ENCODE results near the gene NEK5. TPM values are rescaled to one million over a fixed set of nuclear protein-coding genes. Genes with fewer than 3 reads are reported as not detected.

NEK5 gene
- total RNA-seq, 1 donor from 2014 or later, result not detected

DNA sequence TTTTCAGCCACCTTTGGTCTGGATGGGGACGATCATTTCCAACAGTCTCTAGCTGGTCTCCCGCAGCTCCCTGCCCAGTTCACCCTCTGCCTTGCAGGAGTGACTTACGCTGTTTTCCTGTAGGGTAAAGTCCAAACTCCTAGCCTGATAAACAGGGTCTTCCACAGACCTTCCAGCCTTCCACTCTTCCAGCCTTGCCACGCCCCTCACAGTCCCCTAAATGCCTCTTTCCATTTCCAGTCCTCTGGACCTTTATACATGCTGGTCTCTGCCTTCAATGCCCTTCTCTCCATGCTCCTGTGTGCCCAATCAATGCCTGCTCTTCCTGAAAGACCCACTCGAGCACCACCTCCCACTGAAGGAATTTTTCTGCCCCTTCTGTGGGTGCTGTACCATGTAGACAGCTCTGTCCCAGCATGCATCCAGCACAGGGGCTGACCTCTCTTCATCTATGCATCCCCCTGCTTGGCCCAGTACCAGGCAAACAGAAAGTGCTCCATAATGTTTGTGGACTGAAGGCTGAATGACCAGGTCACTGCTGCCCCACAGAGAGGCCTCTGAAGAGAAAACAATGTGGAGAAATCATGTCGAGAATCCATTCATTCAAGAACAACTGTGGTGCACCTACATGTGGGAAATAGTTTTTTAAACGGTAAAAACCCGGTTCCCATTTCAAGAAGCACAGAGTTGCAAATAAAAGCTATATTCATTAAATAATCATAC, 122.2 kb downstream of the NEK5 start:
- intact Hi-C loops (cut with micrococcal nuclease), result loop anchor here (5.0 kb wide), 1 partner anchor 564 kb away; no protein-coding TSS in a partner anchor
- no peak for TF ChIP-seq CTCF (IDR thresholded peaks at IDR 0.05)
- no peak overlapping the region for H3K27ac Mint-ChIP-seq
- H3K4me3 Mint-ChIP-seq, result no peak overlapping the region
- DNase-seq (no peak), ATAC-seq (ENCODE audit: low read depth) (no peak)
- no peaks in the 10 kb centered on the region for H3K9me3 Mint-ChIP-seq
- peaks cover 7% of the 10 kb centered on the region for H3K4me1 Mint-ChIP-seq
- CTCF ChIA-PET, result no interaction called here
- peaks cover 20% of the 10 kb centered on the region for H3K27me3 Mint-ChIP-seq
- POLR2A ChIA-PET, result no interaction called here
- H3K36me3 Mint-ChIP-seq (ENCODE audit: low read depth), result no peaks in the 10 kb centered on the region

- no peak for TF ChIP-seq CTCF (IDR thresholded peaks at IDR 0.05)
- CTCF ChIA-PET, result no interaction called here
- intact Hi-C loops (cut with micrococcal nuclease), result loop anchor here (5.0 kb wide), 1 partner anchor 564 kb away; no protein-coding TSS in a partner anchor
- POLR2A ChIA-PET, result no interaction called here
- peaks cover 17% of the 10 kb centered on the region for H3K27me3 Mint-ChIP-seq
- H3K4me3 Mint-ChIP-seq, result no peak overlapping the region
- no peaks in the 10 kb centered on the region for H3K36me3 Mint-ChIP-seq (ENCODE audit: low read depth)
- DNase-seq (no peak), ATAC-seq (ENCODE audit: low read depth) (no peak)
- peaks cover 4% of the 10 kb centered on the region for H3K4me1 Mint-ChIP-seq
- no peaks in the 10 kb centered on the region for H3K9me3 Mint-ChIP-seq
- H3K27ac Mint-ChIP-seq, result no peak overlapping the region
Measured at GRCh38 chr13:52005841-52006522, 122.9 kb downstream of the NEK5 start.

DNA sequence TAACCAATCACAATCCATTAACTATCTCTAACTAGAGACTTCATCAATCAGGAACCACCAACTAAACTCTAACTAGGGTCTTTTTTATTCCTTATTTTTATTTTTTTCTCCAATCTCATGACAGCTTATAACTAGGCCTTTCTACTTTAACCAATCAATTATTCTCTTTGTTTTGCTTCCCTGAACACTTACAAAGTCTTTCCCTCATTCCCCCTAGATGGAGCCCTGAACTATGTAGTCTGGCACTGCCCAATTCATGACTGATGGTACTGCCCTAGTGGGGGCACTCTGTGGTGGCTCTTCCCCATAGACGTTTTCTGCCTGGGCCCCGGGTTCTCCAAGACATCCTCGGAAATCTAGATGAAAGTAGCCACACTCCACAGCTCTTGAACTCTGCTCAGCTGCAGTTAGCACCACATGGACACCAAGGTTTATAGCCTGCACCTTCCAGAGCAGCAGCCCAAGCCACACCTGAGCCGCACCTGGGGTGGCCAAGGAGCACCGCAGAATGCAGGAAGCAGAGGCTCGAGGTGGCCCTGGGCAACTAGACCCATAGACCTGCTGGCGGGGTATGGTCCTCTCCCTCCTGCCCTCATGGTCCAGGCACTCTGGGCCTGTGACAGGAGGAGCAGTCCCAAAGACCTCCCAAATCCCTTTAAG, 124.2 kb downstream of the NEK5 start:
- Mint-ChIP-seq H3K27ac (no peak overlapping the region), H3K4me3 (no peak overlapping the region), H3K36me3 (ENCODE audit: low read depth) (no peaks in the 10 kb centered on the region), H3K4me1 (no peaks in the 10 kb centered on the region), H3K27me3 (peaks cover 9% of the 10 kb centered on the region), H3K9me3 (no peaks in the 10 kb centered on the region)
- ChIA-PET POLR2A (no interaction called here), CTCF (interaction anchor here (1.3 to 1.4 kb wide), 2 partner anchors 123 to 197 kb away, joined by 3 to 4 read pairs; no protein-coding TSS in a partner anchor)
- TF ChIP-seq CTCF (IDR thresholded peaks at IDR 0.05), result no peak
- ATAC-seq (ENCODE audit: low read depth) (no peak), DNase-seq (no peak)
- intact Hi-C loops (cut with micrococcal nuclease), result loop anchor here (5.0 kb wide), 1 partner anchor 562 kb away; no protein-coding TSS in a partner anchor

DNA sequence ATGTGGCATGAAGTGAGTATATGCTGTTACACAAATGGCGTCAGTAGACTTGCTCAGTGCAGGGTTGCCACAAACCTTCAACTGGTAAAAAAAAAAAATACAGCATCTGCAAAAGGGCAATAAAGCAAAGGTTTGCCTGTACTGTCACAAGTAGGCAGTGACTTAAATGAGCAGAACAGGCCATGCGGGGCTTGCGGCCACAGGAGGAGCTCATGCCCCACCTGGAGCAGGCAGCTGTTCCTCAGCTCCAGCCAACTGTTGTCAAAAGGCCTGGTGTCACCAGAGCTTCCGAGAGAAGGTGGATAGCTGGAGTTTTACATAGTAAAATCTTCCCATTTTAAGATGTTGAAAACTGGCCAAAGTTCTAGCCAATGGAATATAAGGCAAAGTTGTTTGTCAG, 125.3 kb downstream of the NEK5 start:
- Mint-ChIP-seq H3K27me3 (peaks cover 9% of the 10 kb centered on the region), H3K36me3 (ENCODE audit: low read depth) (no peaks in the 10 kb centered on the region), H3K4me1 (no peaks in the 10 kb centered on the region), H3K9me3 (no peaks in the 10 kb centered on the region), H3K4me3 (no peak overlapping the region), H3K27ac (no peak overlapping the region)
- ATAC-seq (ENCODE audit: low read depth) (no peak), DNase-seq (no peak)
- ChIA-PET POLR2A (no interaction called here), CTCF (interaction anchor here (1.3 to 1.4 kb wide), 2 partner anchors 124 to 198 kb away, joined by 3 to 4 read pairs; no protein-coding TSS in a partner anchor)
- intact Hi-C loops (cut with micrococcal nuclease), result no loop called here
- TF ChIP-seq CTCF (IDR thresholded peaks at IDR 0.05), result no peak

GRCh38 chr13:52002361-52002760, 126.5 kb downstream of the NEK5 start:
- POLR2A ChIA-PET, result no interaction called here
- no peaks in the 10 kb centered on the region for H3K4me1 Mint-ChIP-seq

More at GRCh38 chr13:52002361-52002760, 126.5 kb downstream of the NEK5 start:
- ATAC-seq (ENCODE audit: low read depth) (no peak), DNase-seq (no peak)
- intact Hi-C loops (cut with micrococcal nuclease), result no loop called here
- Mint-ChIP-seq H3K9me3 (no peaks in the 10 kb centered on the region), H3K36me3 (ENCODE audit: low read depth) (no peaks in the 10 kb centered on the region), H3K27me3 (peaks cover 9% of the 10 kb centered on the region), H3K4me3 (no peak overlapping the region), H3K27ac (no peak overlapping the region)
- no peak for TF ChIP-seq CTCF (IDR thresholded peaks at IDR 0.05)
- CTCF ChIA-PET, result no interaction called here
